SK-MEL-5 (cell line): Measurements from ENCODE around the gene ATL1. TPM values are rescaled to one million over a fixed set of nuclear protein-coding genes. Genes with fewer than 3 reads are reported as not detected.
"Not testable (repeated sequence)": the region's sequence is repeated elsewhere in the genome, so short reads cannot be mapped to it uniquely, and the experiment has no call there.

Experiments
- DNase-seq: peaks from one replicate; pipeline ENCODE4 v3.0.0-alpha.2; 2016; ENCODE audit warnings: low read depth, low spot score
- in situ Hi-C: cut with HindIII; loops from 2 replicates; pipeline ENCODE4 v1.10.0; 2016; ENCODE audit warnings: low sequenced_read_pairs, high pct_unique_total_duplicates, low pct_unique_long_range_greater_than_20kb
- total RNA-seq: library from RNA; depleted of rRNA; stranded (reverse); fragments of >200 nt; shearing (Covaris generic); gene quantifications from 2 replicates; pipeline ENCODE4 v1.2.3, GENCODE V29; 2014

Gene ATL1
- total RNA-seq, 1 experiment from 2014 or later, result 4.5 TPM

DNA sequence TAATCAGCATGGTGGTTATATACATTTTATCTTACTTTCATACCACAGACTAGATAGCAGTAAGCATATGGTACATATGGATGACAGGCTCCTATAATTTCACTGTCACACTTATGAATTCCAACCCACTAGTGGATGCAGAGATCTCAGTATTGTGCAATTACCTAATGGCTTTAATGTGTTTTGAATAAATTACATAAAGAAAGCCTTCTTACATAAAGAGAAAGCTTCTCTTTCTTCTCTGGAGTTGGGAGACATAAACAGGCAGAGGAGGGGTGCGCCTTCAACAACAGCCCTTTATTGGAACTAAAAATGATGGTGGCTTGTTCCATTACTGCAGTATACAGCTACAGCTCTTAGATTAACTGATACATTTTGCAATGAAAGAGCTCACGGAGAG is 55.6 kb downstream of the ATL1 start:
- DNase-seq, result peak; percentile 69
- in situ Hi-C loops, result loop anchor here (25.0 kb wide), 1 partner anchor 97 kb away; no protein-coding TSS in a partner anchor

- DNase-seq, result no peak
- in situ Hi-C loops, result loop anchor here (25.0 kb wide), 1 partner anchor 96 kb away; no protein-coding TSS in a partner anchor
These were observed 56.3 kb downstream of the ATL1 start for GRCh38 chr14:50616275-50616674.

- DNase-seq, result peak; percentile 66
- in situ Hi-C loops, result loop anchor here (25.0 kb wide), 1 partner anchor 93 kb away; no protein-coding TSS in a partner anchor
These were observed 59.7 kb downstream of the ATL1 start for GRCh38 chr14:50619569-50620141.

GRCh38 chr14:50620341-50620740 is 60.4 kb downstream of the ATL1 start:
- in situ Hi-C loops, result loop anchor here (25.0 kb wide), 1 partner anchor 92 kb away; no protein-coding TSS in a partner anchor
- DNase-seq, result no peak

DNA sequence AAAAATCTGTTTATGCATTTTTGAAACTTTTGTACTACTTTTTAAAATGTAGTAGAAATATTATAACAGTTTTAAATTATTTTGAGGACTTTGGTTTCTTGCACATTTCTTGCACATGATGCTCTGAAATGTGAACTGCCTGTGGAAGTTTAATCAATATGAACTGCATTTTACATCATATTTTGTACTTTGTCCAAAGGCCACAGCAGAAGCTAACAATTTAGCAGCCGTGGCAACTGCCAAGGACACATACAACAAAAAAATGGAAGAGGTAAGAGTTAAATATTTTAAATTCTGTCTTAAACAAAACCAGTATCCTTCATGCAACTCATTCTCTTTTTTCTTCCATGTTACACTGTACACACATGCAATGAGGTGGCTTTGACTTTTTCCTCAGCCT is 63.0 kb downstream of the ATL1 start:
- in situ Hi-C loops, result loop anchor here (25.0 kb wide), 1 partner anchor 89 kb away; no protein-coding TSS in a partner anchor
- no peak for DNase-seq

GRCh38 chr14:50624447-50624846 is 64.5 kb downstream of the ATL1 start:
- no peak for DNase-seq
- in situ Hi-C loops, result loop anchor here (25.0 kb wide), 1 partner anchor 88 kb away; no protein-coding TSS in a partner anchor

- DNase-seq, result not testable (repeated sequence)
- in situ Hi-C loops, result loop anchor here (25.0 kb wide), 1 partner anchor 87 kb away; no protein-coding TSS in a partner anchor
These were observed 65.0 kb downstream of the ATL1 start for GRCh38 chr14:50624947-50625346.

GRCh38 chr14:50631408-50631821 is 71.5 kb downstream of the ATL1 start:
- no peak for DNase-seq
- in situ Hi-C loops, result no loop called here

DNA sequence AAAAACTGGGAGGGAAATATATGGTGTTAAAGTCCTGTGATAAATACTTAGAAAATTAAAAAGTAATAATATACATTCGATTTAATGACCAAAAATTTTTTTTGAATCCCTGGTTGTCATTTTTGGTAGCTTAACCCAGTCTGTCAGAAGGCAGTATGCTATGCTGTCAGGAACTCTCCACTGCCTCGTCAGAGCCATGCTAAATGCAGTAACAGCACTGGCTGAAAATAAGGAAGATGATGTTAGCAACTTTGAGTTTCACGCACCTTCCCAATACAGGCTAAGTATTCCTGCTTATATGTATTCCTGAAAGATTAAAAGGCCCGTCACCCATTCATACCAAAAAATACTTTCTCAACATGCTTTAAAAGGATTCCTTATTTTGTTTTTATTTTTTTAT is 74.0 kb downstream of the ATL1 start:
- no peak for DNase-seq

GRCh38 chr14:50635141-50635540 is 75.2 kb downstream of the ATL1 start:
- in situ Hi-C loops, result no loop called here
- DNase-seq, result no peak

More for the DNA sequence above, 74.0 kb downstream of the ATL1 start:
- in situ Hi-C loops, result no loop called here

DNA sequence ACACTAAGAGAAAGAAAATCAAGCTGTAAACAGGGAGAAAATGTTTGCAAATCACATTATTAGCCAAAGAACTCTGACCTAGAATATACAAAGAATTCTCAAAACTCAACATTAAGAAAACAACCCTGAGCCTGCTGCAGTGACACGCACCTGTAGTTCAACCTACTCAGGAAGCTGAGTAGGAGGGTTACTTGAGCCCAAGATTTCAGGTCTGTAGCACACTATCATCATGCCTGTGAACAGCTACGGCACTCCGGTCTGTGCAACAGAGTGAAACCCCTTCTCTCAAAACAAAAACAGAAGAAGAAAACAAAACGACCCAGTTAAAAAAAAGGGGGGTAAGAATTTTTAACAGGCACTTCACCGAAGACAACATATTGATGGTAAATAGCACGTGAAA is 87.3 kb downstream of the ATL1 start:
- in situ Hi-C loops, result no loop called here

DNA sequence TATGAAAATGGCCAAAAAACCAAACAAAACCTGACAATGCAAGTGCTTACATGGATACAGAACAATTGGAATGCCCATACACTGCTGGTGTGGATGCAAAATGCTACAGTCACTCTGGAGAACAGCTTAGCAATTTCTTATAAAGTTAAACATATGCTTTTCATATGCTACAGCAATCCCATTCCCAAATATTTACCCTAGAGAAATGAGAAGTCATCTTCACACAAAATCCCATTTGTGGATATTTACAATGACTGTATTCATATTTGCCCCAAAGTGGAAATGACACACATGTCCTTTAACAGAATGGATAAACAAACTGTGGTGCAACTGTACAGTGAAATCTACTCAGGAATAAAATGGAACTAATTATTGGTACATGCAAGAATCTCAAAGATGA is 87.8 kb downstream of the ATL1 start:
- DNase-seq, result peak; percentile 66

More for the DNA sequence above, 87.3 kb downstream of the ATL1 start:
- no peak for DNase-seq

GRCh38 chr14:50649691-50650090 is 89.7 kb downstream of the ATL1 start:
- in situ Hi-C loops, result no loop called here
- DNase-seq, result no peak

More for the DNA sequence above, 87.8 kb downstream of the ATL1 start:
- in situ Hi-C loops, result no loop called here

GRCh38 chr14:50656776-50657175 is 96.8 kb downstream of the ATL1 start:
- in situ Hi-C loops, result no loop called here
- DNase-seq, result no peak

DNA sequence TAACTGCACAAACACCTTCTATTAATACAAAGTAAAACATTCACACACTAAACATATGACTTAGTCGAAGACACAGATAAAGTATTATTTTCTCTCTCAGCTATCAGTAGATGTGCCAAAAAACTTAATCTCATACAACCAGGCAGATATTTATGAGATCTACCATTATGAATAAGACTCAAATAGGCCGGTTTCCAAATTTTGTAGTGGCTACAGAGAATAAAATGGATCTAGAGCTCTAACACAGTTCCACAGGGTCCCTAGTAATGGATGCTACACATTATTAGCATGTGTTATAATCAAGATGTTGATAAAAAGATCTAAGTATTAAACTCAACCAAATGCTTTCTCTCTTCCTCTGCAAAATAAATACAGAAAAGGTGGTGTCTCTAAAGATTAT is 97.8 kb downstream of the ATL1 start:
- in situ Hi-C loops, result no loop called here
- DNase-seq, result no peak

- in situ Hi-C loops, result no loop called here
- DNase-seq, result peak; percentile 75
These were observed 98.3 kb downstream of the ATL1 start for GRCh38 chr14:50658203-50658602.

DNA sequence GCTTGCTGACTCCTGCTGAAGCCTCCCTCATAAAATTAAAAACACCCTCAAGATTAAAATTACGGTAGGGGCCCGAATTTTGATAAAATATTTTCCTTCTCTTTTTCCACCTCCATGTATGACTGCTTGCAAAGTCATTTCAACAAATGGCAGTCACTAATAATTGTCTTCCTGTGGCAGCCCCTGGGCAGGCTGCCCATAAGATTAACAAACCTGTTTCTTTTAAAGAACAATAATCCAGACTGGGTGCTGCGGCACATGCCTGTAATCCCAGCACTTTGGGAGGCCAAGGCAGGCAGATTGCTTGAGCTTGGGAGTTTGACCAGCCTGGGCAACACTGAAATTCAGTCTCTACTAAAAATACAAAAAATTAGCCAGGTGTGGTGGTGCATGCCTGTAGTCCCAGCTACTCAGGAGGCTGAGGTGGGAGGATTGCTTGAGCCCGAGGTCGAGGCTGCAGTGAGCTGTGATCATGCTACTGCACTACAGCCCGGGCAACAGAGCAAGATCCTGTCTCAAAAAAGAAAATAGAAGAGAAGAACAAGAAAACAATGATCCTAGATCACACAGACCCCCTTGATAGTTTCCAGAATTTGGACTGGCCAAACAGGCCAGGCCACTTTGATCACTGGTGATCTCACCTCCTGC is 99.5 kb downstream of the ATL1 start:
- DNase-seq, result no peak
- in situ Hi-C loops, result no loop called here

GRCh38 chr14:50664579-50664978 is 104.6 kb downstream of the ATL1 start:
- in situ Hi-C loops, DNase-seq: not testable (repeated sequence)

DNA sequence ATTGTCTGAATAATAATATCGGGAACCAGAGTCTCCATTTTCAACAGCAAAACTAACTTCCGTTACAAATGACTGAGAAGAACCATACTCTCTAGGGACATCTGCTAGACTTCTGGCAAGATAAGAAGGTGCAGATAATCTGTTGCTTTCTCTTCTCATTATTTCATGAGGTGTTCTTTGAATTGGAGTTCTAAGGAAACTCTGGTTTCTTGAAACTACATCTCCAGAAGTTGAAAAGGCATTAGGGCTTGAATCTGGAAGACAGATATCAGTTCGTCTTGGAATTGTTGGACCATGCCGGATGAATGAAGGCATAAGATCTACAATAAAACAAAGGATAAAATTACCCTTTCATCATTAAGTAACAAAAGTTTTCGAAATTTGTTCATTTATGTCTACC is 105.4 kb downstream of the ATL1 start:
- DNase-seq, in situ Hi-C loops: not testable (repeated sequence)
